ENCODE results near the gene AP2A1.

- TF ChIP-seq USF1 (CRISPR knock-in tag; IDR thresholded peaks at IDR 0.05), result no peak
- no peak for TF ChIP-seq ZNF263 (CRISPR knock-in tag; IDR thresholded peaks at IDR 0.05; ENCODE audit: low read depth)
- TF ChIP-seq IRF1 (CRISPR knock-in tag; IDR thresholded peaks at IDR 0.05), result no peak
- no peak for TF ChIP-seq CTCF (IDR thresholded peaks at IDR 0.05)
- TF ChIP-seq E2F4 (CRISPR knock-in tag; IDR thresholded peaks at IDR 0.05; ENCODE audit: borderline replicate concordance, low read depth), result no peak
Observed at GRCh38 chr19:49739098-49739497, 27.7 kb upstream of the AP2A1 start.
